Spleen (tissue), 7 donors: ENCODE measurements around the gene MAP3K5.

ENCODE experiments used
- CTCF ChIP-seq, 11 experiments: fragments of 200-600 bp in 7 of 11; fragments of 450-650 bp in 4 of 11; sonication (generic) in 4 of 11; IDR thresholded peaks in 8 of 11; conservative IDR thresholded peaks in 3 of 11; 1 replicate in 7 of 11; 2 replicates in 4 of 11; pipeline versions ENCODE4 v1.4.0 to v1.8.0; 2016 to 2021; ENCODE audit warnings: antibody characterized with exemption in 11 of 11, inconsistent platforms in 4 of 11, mild to moderate bottlenecking in 1 of 11
- POLR2AphosphoS5 ChIP-seq, 3 donors: sonication (generic); formaldehyde crosslinking; IDR thresholded peaks; one replicate each; pipeline ENCODE4 v1.5.1; 2017; ENCODE audit warnings: antibody characterized with exemption in 3 of 3
- donor health status: DM: no; HTN: no; CAD: no; lungs with moderate emphysema.
- donor health status: DM: no; HTN: no; CAD: no.
- donor health status: DM: no; HTN: no; CAD: no.

DNA sequence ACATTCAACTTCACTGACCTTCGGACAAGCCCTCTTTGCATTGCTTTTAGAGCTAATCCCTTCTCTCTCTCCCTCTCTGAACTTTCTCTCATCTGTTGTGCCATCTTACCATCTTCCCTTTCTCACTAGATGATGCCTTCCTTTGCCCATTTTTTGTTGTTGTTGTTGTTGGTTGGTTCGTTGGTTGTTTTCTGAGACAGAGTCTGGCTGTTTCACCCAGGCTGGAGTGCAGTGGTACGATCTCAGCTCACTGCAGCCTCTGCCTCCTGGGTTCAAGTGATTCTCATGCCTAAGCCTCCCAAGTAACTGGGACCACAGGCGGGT is 18.8 kb downstream of the MAP3K5 start:
- TF ChIP-seq POLR2AphosphoS5 (IDR thresholded peaks at IDR 0.05) (no peak), CTCF (IDR thresholded peaks at IDR 0.05 in 8 of 11, conservative IDR thresholded peaks at IDR 0.05 in 3 of 11) (no peak)
